ENCODE measurements around the gene TTC21A.

The TTC21A gene

GRCh38 chr3:39109086-39109485 is 1.6 kb downstream of the TTC21A start:
- Histone ChIP-seq H3K4me3 (ENCODE audit: low read depth, low read length) (no peak overlapping the region), H3K4me1 (ENCODE audit: control insufficient read depth, insufficient read depth, low read length) (no peaks in the 10 kb centered on the region), H3K27ac (ENCODE audit: extremely low read depth, low read depth, low read length) (no peak overlapping the region), H3K36me3 (ENCODE audit: control insufficient read depth in 2 of 2, insufficient read depth in 1 of 2, low read length in 2 of 2) (no peaks in the 10 kb centered on the region), H3K9me3 (ENCODE audit: control insufficient read depth, insufficient read depth, low read depth, low read length) (no peaks in the 10 kb centered on the region)
- POLR2A ChIA-PET: no interaction called here
- no peak for TF ChIP-seq ZNF335 (tag by site-specific recombination; conservative IDR thresholded peaks at IDR 0.05)
- no peak for TF ChIP-seq ZNF155 (tag by site-specific recombination; IDR thresholded peaks at IDR 0.05)
- TF ChIP-seq ZNF792 (tag by site-specific recombination; IDR thresholded peaks at IDR 0.05): no peak
- TF ChIP-seq TSHZ1 (tag by site-specific recombination; IDR thresholded peaks at IDR 0.05; ENCODE audit: borderline replicate concordance): no peak
- TF ChIP-seq ZNF670 (tag by site-specific recombination; IDR thresholded peaks at IDR 0.05; ENCODE audit: low read depth): no peak
- TF ChIP-seq ZSCAN30 (tag by site-specific recombination; IDR thresholded peaks at IDR 0.05): no peak
- no peak for TF ChIP-seq ZNF18 (tag by site-specific recombination; IDR thresholded peaks at IDR 0.05)
- no peak for TF ChIP-seq ZNF791 (tag by site-specific recombination; IDR thresholded peaks at IDR 0.05)
- TF ChIP-seq SCRT2 (tag by site-specific recombination; IDR thresholded peaks at IDR 0.05): no peak
- no peak for TF ChIP-seq ZNF175 (tag by site-specific recombination; IDR thresholded peaks at IDR 0.05)
- TF ChIP-seq HOXD13 (CRISPR knock-in tag; IDR thresholded peaks at IDR 0.05; ENCODE audit: borderline replicate concordance): no peak
- TF ChIP-seq GLIS1 (tag by site-specific recombination; IDR thresholded peaks at IDR 0.05): no peak
- no peak for TF ChIP-seq IKZF3 (tag by site-specific recombination; IDR thresholded peaks at IDR 0.05)
- no peak for TF ChIP-seq ZBTB11 (tag by site-specific recombination; conservative IDR thresholded peaks at IDR 0.05; ENCODE audit: low read depth)
- TF ChIP-seq ZNF501 (tag by site-specific recombination; IDR thresholded peaks at IDR 0.05): no peak
- TF ChIP-seq ZNF23 (tag by site-specific recombination; IDR thresholded peaks at IDR 0.05; ENCODE audit: borderline replicate concordance): no peak
- no peak for TF ChIP-seq ZNF24 (tag by site-specific recombination; IDR thresholded peaks at IDR 0.05)
- TF ChIP-seq ZNF701 (tag by site-specific recombination; IDR thresholded peaks at IDR 0.05): no peak
- TF ChIP-seq ZNF416 (tag by site-specific recombination; IDR thresholded peaks at IDR 0.05): no peak
- CTCF ChIA-PET: interaction anchor here (0.6 to 1.5 kb wide), 2 partner anchors 109 to 179 kb away, joined by 3 read pairs; no protein-coding TSS in a partner anchor
